Aorta (tissue), 5 donors: Measurements from ENCODE around the gene RSPRY1. TPM values are rescaled to one million over a fixed set of nuclear protein-coding genes. Genes with fewer than 3 reads are reported as not detected.

ENCODE experiments used
- ATAC-seq: fragments of 200-7000 bp; cut with Tn5 transposase; one replicate; pipeline ENCODE4 v1.9.1; 2022; ENCODE audit warnings: moderate library complexity; ENCODE audit not compliant: low FRiP score
- DNase-seq, 2 donors: peaks; one replicate each; pipeline ENCODE4 v3.0.0-alpha.2; 2020
- H3K27ac ChIP-seq, 2 donors: one replicate each; pipeline ENCODE4 v1.5.1; 2013; ENCODE audit warnings: low read length in 2 of 2, mild to moderate bottlenecking in 2 of 2, moderate library complexity in 2 of 2, control low read depth in 1 of 2, inconsistent platforms in 1 of 2, low read depth in 1 of 2
- H3K27me3 ChIP-seq, 2 donors: one replicate each; pipeline ENCODE4 v1.6.1; 2013; ENCODE audit warnings: control low read depth in 1 of 2, low read length in 1 of 2, mild to moderate bottlenecking in 1 of 2, moderate library complexity in 1 of 2; ENCODE audit not compliant: insufficient read depth in 2 of 2, control insufficient read depth in 1 of 2
- H3K36me3 ChIP-seq, 2 donors: one replicate each; pipeline ENCODE4 v1.6.1; 2013; ENCODE audit warnings: control low read depth in 1 of 2, low read length in 1 of 2, mild to moderate bottlenecking in 1 of 2; ENCODE audit not compliant: insufficient read depth in 2 of 2, control insufficient read depth in 1 of 2
- H3K4me1 ChIP-seq, 2 donors: one replicate each; pipeline ENCODE4 v1.6.1; 2013; ENCODE audit warnings: low read length in 2 of 2, control low read depth in 1 of 2, mild to moderate bottlenecking in 1 of 2, moderate library complexity in 1 of 2; ENCODE audit not compliant: insufficient read depth in 2 of 2, control insufficient read depth in 1 of 2
- H3K4me3 ChIP-seq, 2 donors: one replicate each; pipeline ENCODE4 v1.5.1; 2013; ENCODE audit warnings: low read length in 2 of 2, control low read depth in 1 of 2, mild to moderate bottlenecking in 1 of 2
- H3K9me3 ChIP-seq: one replicate; pipeline ENCODE4 v1.6.1; 2013; ENCODE audit warnings: mild to moderate bottlenecking, low read length; ENCODE audit not compliant: control insufficient read depth
- WGBS, 2 donors: extraction: QIAGEN DNeasy Blood & Tissue Kit; methylation state at CpG; one replicate each; pipeline ENCODE4 v1.1.7; 2013; 5-methylcytosine and 5-hydroxymethylcytosine counted together
- intact Hi-C, 2 donors: fragments of 100-400 bp; cut with DNase I; formaldehyde crosslinking; loops; one replicate each; pipeline versions ENCODE4 v1.14.2 to v1.15.0; 2022
- polyA plus RNA-seq, 2 donors: library from polyadenylated mRNA; stranded (reverse); fragments of 200-250 nt; gene quantifications; one replicate each; pipeline ENCODE4 v1.2.3, GENCODE V29; 2013
- total RNA-seq, 2 donors: library from RNA; stranded (reverse); fragmentation: NEBNext Ultra II Directional; extraction: Animal tissue kit (Norgen Biotek cat#: 25700); gene quantifications; one replicate each; pipeline ENCODE4 v1.2.1, GENCODE V29; 2021
- donor health status: healthy with polysubstance abuse.
- donor health status: Bipolar disorder and iron deficiency.
- donor health status: DM: no; HTN: no; CAD: no.
- donor health status: DM: no; HTN: no; CAD: no.
- donor health status: DM: yes; HTN: yes; CAD: no.

RSPRY1 gene
- total and polyA plus RNA-seq, 4 donors = 10.4 to 32.5 (median 21.8) TPM

DNA sequence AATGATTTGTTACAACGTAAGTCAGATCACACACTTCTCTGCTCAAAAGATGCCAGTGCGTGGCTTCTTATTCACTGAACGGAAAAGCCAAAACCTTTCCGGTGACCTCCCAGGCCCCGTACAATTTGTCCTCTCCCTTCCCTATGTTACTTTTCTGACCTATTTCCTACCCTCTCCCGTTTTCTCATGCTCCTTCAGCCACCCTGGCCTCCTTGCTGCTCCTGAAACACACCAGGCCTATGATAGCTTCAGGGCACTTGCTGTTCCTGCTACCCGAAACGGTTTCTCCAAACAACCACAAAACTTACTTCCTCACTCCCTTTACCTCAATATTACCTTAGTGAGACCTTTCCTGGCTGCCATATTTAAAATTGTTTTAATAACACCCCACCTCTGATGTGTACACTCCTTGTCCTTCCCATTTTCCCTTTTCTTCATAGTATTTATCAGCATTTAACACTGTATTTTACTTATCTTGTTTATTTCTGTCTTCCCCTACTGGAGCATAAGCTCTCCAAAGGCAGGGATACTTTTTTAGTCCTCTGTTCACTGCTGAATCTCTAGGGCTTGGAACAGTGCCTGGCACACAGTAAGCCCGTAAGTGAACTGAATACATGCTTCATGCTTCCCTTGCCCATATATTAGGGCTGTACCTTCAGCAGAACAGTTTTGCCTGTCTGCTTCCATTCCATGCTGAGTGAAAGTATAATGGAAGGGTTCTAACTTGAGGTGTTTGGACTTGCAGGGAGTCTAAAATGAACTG is 48.0 kb downstream of the RSPRY1 start:
- ATAC-seq (no peak), DNase-seq (no peak)
- Histone ChIP-seq H3K36me3 (peaks cover 11 to 14% of the 10 kb centered on the region in 2 donors), H3K4me3 (no peak overlapping the region), H3K4me1 (no peaks in the 10 kb centered on the region), H3K27me3 (no peaks in the 10 kb centered on the region), H3K27ac (no peak overlapping the region), H3K9me3 (no peaks in the 10 kb centered on the region)
- intact Hi-C loops = no loop called here
- WGBS, 2 donors = 91 to 92% methylated on average over 9 of the region's 9 CpGs

- no peaks in the 10 kb centered on the region for H3K27me3 ChIP-seq
- H3K9me3 ChIP-seq = no peaks in the 10 kb centered on the region
- ATAC-seq (no peak), DNase-seq (no peak)
- H3K27ac ChIP-seq = no peak overlapping the region
- H3K4me3 ChIP-seq = no peak overlapping the region
- peaks cover 11 to 14% of the 10 kb centered on the region in 2 donors for H3K36me3 ChIP-seq
- intact Hi-C loops = no loop called here
- no peaks in the 10 kb centered on the region for H3K4me1 ChIP-seq
Observed at GRCh38 chr16:57234707-57235092, 48.6 kb downstream of the RSPRY1 start.

DNA sequence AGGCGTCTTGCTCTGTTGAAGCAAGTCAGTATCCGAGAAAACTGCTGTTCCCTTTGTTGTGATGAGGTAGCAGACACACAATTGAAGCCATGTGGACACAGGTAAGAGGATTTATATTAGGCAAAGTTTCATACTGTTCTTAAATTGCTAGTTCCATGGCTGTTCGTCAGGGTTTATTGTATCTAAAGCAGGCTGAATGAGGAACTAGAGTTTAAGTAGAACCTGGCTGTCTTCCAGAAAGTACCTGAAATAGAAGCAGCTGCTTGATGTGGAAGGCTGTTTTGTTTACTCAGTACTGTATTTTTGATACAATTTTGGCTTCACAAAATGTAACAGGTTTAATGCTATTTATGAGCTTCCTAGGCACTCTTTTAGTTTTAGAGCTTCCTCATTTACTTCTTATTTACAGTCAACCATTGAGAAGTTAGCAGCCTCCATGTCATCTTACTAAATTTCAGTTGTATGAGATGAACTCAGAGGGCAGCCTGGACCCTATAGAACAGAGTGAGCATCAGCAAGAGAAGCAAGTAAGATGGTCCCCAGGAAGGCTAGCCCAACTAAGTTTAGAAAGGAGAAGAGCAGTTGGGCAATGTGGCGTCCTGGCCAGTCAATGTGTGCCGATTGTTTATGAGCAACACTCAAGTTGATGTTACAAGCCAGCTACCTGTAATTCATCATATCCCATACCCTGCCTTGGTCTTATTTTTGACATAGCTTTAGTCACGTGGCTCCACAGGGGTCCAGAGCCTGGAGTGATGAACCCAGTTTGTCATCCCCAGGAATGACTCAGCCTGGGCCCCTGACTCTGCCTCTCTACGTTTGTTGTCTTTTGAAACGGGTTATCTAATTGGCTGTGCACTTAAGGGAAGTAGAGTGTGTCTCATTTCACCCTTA is 49.2 kb downstream of the RSPRY1 start:
- DNase-seq (no peak), ATAC-seq (no peak)
- no peaks in the 10 kb centered on the region for H3K9me3 ChIP-seq
- H3K4me3 ChIP-seq = no peak overlapping the region
- H3K27ac ChIP-seq = no peak overlapping the region
- no peaks in the 10 kb centered on the region for H3K27me3 ChIP-seq
- H3K36me3 ChIP-seq = peaks cover 11 to 14% of the 10 kb centered on the region in 2 donors
- 84% methylated on average over 8 of the region's 8 CpGs for WGBS, 2 donors
- H3K4me1 ChIP-seq = no peaks in the 10 kb centered on the region
- intact Hi-C loops = no loop called here

GRCh38 chr16:57236022-57236350 is 49.9 kb downstream of the RSPRY1 start:
- no peak for DNase-seq
- no peak overlapping the region for H3K4me3 ChIP-seq
- H3K27me3 ChIP-seq = no peaks in the 10 kb centered on the region
- H3K27ac ChIP-seq = no peak overlapping the region
- peaks cover 11 to 14% of the 10 kb centered on the region in 2 donors for H3K36me3 ChIP-seq
- no peaks in the 10 kb centered on the region for H3K4me1 ChIP-seq
- intact Hi-C loops = no loop called here
- no peaks in the 10 kb centered on the region for H3K9me3 ChIP-seq
- ATAC-seq = no peak

DNA sequence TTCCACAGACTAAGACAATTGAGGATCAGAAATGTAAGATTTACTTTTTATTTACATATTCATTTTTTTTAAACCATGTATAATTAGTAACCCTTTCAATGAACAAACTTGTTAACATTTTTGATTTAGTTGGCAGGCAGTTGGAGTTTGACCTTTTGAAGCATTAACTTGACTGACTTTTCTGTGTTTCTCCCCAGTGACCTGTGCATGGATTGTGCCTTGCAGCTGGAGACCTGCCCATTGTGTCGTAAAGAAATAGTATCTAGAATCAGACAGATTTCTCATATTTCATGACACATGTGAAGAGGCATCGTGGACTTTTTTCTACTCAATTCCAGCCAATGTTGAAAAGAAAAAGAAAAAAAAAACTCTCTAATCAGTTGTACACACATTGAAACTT is 52.6 kb downstream of the RSPRY1 start:
- intact Hi-C loops = no loop called here
- DNase-seq = no peak
- H3K27ac ChIP-seq = no peak overlapping the region
- no peaks in the 10 kb centered on the region for H3K27me3 ChIP-seq
- WGBS, 2 donors = 33 to 44% methylated on average over 2 of the region's 2 CpGs
- peaks cover 0 to 10% of the 10 kb centered on the region in 2 donors for H3K36me3 ChIP-seq
- H3K4me3 ChIP-seq = no peak overlapping the region
- no peak for ATAC-seq
- H3K4me1 ChIP-seq = no peaks in the 10 kb centered on the region
- no peaks in the 10 kb centered on the region for H3K9me3 ChIP-seq

DNA sequence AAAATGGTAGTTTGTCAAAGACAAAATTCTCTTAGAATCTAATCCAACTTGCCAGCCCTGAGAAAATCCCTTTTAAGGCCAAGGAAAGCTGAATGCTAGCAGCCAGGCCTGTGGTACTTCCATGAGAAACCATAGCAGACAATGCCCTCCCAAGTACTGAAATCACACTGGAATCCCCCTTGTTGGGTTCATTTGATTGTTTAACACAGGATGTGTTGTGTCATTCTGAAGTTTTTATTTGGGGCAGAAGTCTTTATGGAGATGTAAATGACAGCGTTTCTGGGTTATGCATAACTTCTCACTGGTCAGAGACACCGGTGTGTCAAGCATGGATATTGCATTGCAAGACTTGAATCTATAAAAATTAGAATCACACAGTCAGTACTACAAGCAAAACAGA is 53.0 kb downstream of the RSPRY1 start:
- intact Hi-C loops = no loop called here
- Histone ChIP-seq H3K36me3 (peaks cover 0 to 8% of the 10 kb centered on the region in 2 donors), H3K27ac (no peak overlapping the region), H3K4me1 (no peaks in the 10 kb centered on the region), H3K9me3 (no peaks in the 10 kb centered on the region), H3K27me3 (no peaks in the 10 kb centered on the region), H3K4me3 (no peak overlapping the region)
- ATAC-seq (no peak), DNase-seq (no peak)
- WGBS, 2 donors = 72 to 77% methylated on average over 2 of the region's 2 CpGs

- no peaks in the 10 kb centered on the region for H3K4me1 ChIP-seq
- no peak for DNase-seq
- no peaks in the 10 kb centered on the region for H3K9me3 ChIP-seq
- 92 to 93% methylated on average over 2 of the region's 2 CpGs for WGBS, 2 donors
- no peak for ATAC-seq
- peaks cover 0 to 1% of the 10 kb centered on the region in 2 donors for H3K36me3 ChIP-seq
- H3K27me3 ChIP-seq = no peaks in the 10 kb centered on the region
- intact Hi-C loops = loop anchor here in 1 of 2 donors (5.0 kb wide), 1 partner anchor 54 kb away; the partner anchor contains the start of genes PSME3IP1 and RSPRY1
- H3K4me3 ChIP-seq = no peak overlapping the region
- H3K27ac ChIP-seq = no peak overlapping the region
Observed at GRCh38 chr16:57240851-57241250, 54.7 kb downstream of the RSPRY1 start.

DNA sequence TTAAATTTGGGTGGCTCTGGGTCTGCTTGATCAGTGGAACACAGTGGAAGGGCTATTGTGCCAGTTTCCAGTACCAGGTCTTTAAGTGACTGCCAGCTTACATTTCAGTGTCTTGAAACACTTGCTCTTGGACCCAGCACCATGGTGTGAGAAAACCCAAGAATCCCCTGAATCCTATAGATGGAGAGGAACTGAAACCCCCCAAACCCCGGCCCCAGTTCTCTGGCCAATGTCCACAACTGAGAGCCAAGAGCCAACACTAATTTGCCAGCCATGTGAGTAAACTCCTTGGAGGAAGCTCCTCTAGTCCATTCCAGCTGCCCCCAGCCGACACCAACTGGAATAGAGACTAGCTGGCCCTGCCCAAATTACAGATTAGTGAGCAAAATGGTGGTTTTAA is 56.5 kb downstream of the RSPRY1 start:
- WGBS, 2 donors = 70 to 82% methylated on average over 2 of the region's 2 CpGs
- intact Hi-C loops = loop anchor here in 1 of 2 donors (5.0 kb wide), 1 partner anchor 55 kb away; the partner anchor contains the start of genes PSME3IP1 and RSPRY1
- DNase-seq = no peak
- H3K9me3 ChIP-seq = no peaks in the 10 kb centered on the region
- H3K27me3 ChIP-seq = no peaks in the 10 kb centered on the region
- no peak overlapping the region for H3K27ac ChIP-seq
- H3K36me3 ChIP-seq = peaks cover 1% of the 10 kb centered on the region in 2 donors
- H3K4me1 ChIP-seq = no peaks in the 10 kb centered on the region
- no peak overlapping the region for H3K4me3 ChIP-seq
- ATAC-seq = no peak
